Glutamatergic neuron (in vitro differentiated cells): ENCODE data around the gene TAS2R38. TPM values are rescaled to one million over a fixed set of nuclear protein-coding genes. Genes with fewer than 3 reads are reported as not detected.
"Not testable (repeated sequence)": the region's sequence is repeated elsewhere in the genome, so short reads cannot be mapped to it uniquely, and the experiment has no call there.

Experiments
- DNase-seq: peaks from one replicate; pipeline ENCODE4 v3.0.0; 2022
- H3K27ac Mint-ChIP-seq: one replicate; pipeline ENCODE4 v1.8.0; 2020; ENCODE audit warnings: mild to moderate bottlenecking, mixed read lengths, inconsistent platforms; ENCODE audit not compliant: unreplicated experiment
- H3K27me3 Mint-ChIP-seq: one replicate; pipeline ENCODE4 v1.8.0; 2020; ENCODE audit warnings: mild to moderate bottlenecking, moderate library complexity, mixed read lengths, inconsistent platforms; ENCODE audit not compliant: unreplicated experiment
- H3K36me3 Mint-ChIP-seq: one replicate; pipeline ENCODE4 v1.8.0; 2020; ENCODE audit warnings: mild to moderate bottlenecking, mixed read lengths, inconsistent platforms; ENCODE audit not compliant: unreplicated experiment
- H3K4me1 Mint-ChIP-seq: one replicate; pipeline ENCODE4 v1.8.0; 2020; ENCODE audit warnings: mild to moderate bottlenecking, low read depth, mixed read lengths, inconsistent platforms; ENCODE audit not compliant: unreplicated experiment
- H3K4me3 Mint-ChIP-seq: one replicate; pipeline ENCODE4 v1.8.0; 2020; ENCODE audit warnings: mild to moderate bottlenecking, mixed read lengths, inconsistent platforms; ENCODE audit not compliant: unreplicated experiment
- H3K9me3 Mint-ChIP-seq: one replicate; pipeline ENCODE4 v1.8.0; 2020; ENCODE audit warnings: mild to moderate bottlenecking, moderate library complexity, mixed read lengths, inconsistent platforms; ENCODE audit not compliant: unreplicated experiment
- CTCF ChIP-seq: fragments of 200-600 bp; sonication (generic); IDR thresholded peaks from one replicate; pipeline ENCODE4 v1.5.0; 2021; ENCODE audit not compliant: partially characterized antibody, unreplicated experiment
- total RNA-seq: library from RNA; stranded (reverse); fragmentation: NEBNext Ultra II Directional; extraction: Animal tissue kit (Norgen Biotek cat#: 25700); gene quantifications from one replicate; pipeline ENCODE4 v1.2.1, GENCODE V29; 2021; ENCODE audit not compliant: unreplicated experiment

TAS2R38 gene
- total RNA-seq, 1 donor from 2014 or later, result not detected

- no peaks in the 10 kb centered on the region for H3K36me3 Mint-ChIP-seq
- H3K27ac Mint-ChIP-seq, result no peak overlapping the region
- no peaks in the 10 kb centered on the region for H3K27me3 Mint-ChIP-seq
- H3K4me1 Mint-ChIP-seq, result no peaks in the 10 kb centered on the region
- no peak overlapping the region for H3K4me3 Mint-ChIP-seq
- no peaks in the 10 kb centered on the region for H3K9me3 Mint-ChIP-seq
- DNase-seq, result no peak
- TF ChIP-seq CTCF, result no peak
Observed at GRCh38 chr7:141990011-141990725, 16.6 kb upstream of the TAS2R38 start.

- H3K27ac Mint-ChIP-seq, H3K36me3 Mint-ChIP-seq, H3K27me3 Mint-ChIP-seq, H3K9me3 Mint-ChIP-seq, DNase-seq, H3K4me3 Mint-ChIP-seq, H3K4me1 Mint-ChIP-seq: not testable (repeated sequence)
Observed at GRCh38 chr7:141987803-141988202, 14.2 kb upstream of the TAS2R38 start.

GRCh38 chr7:141986923-141987322 lies 13.3 kb upstream of the TAS2R38 start:
- H3K4me1 Mint-ChIP-seq, result no peaks in the 10 kb centered on the region
- H3K27ac Mint-ChIP-seq, result no peak overlapping the region
- H3K27me3 Mint-ChIP-seq, result no peaks in the 10 kb centered on the region
- TF ChIP-seq CTCF, result no peak
- no peak overlapping the region for H3K4me3 Mint-ChIP-seq
- no peaks in the 10 kb centered on the region for H3K36me3 Mint-ChIP-seq
- H3K9me3 Mint-ChIP-seq, result no peaks in the 10 kb centered on the region
- DNase-seq, result no peak

GRCh38 chr7:141985926-141986325 lies 12.4 kb upstream of the TAS2R38 start:
- not testable (repeated sequence) for H3K4me3 Mint-ChIP-seq, DNase-seq, H3K9me3 Mint-ChIP-seq, H3K36me3 Mint-ChIP-seq, H3K27me3 Mint-ChIP-seq, H3K27ac Mint-ChIP-seq, H3K4me1 Mint-ChIP-seq

- no peaks in the 10 kb centered on the region for H3K36me3 Mint-ChIP-seq
- peaks cover 1% of the 10 kb centered on the region for H3K9me3 Mint-ChIP-seq
- H3K27ac Mint-ChIP-seq, result no peak overlapping the region
- H3K4me3 Mint-ChIP-seq, result no peak overlapping the region
- no peak for TF ChIP-seq CTCF
- DNase-seq, result no peak
- peaks cover 2% of the 10 kb centered on the region for H3K27me3 Mint-ChIP-seq
- H3K4me1 Mint-ChIP-seq, result no peaks in the 10 kb centered on the region
Observed at GRCh38 chr7:141979568-141979967, 6.0 kb upstream of the TAS2R38 start.

GRCh38 chr7:141978351-141978750 lies 4.8 kb upstream of the TAS2R38 start:
- H3K4me1 Mint-ChIP-seq, result no peaks in the 10 kb centered on the region
- DNase-seq, result no peak
- peaks cover 1% of the 10 kb centered on the region for H3K9me3 Mint-ChIP-seq
- H3K4me3 Mint-ChIP-seq, result no peak overlapping the region
- H3K27ac Mint-ChIP-seq, result no peak overlapping the region
- TF ChIP-seq CTCF, result no peak
- H3K36me3 Mint-ChIP-seq, result no peaks in the 10 kb centered on the region
- H3K27me3 Mint-ChIP-seq, result peaks cover 4% of the 10 kb centered on the region
